HepG2 (cell line): ENCODE results near the gene ARHGAP19. TPM values are rescaled to one million over a fixed set of nuclear protein-coding genes. Genes with fewer than 3 reads are reported as not detected.

Experiments used
- POGK ChIP-seq: sonication (generic); formaldehyde crosslinking; conservative IDR thresholded peaks from 2 replicates; pipeline ENCODE4 v1.8.0; 2022; ENCODE audit warnings: mild to moderate bottlenecking, moderate library complexity, missing genetic modification reagents
- POGZ ChIP-seq: sonication (generic); formaldehyde crosslinking; IDR thresholded peaks from 2 replicates; pipeline ENCODE4 v1.4.0; 2020; ENCODE audit warnings: mild to moderate bottlenecking, missing genetic modification reagents
- PTBP1 ChIP-seq: fragments of 200-400 bp; formaldehyde crosslinking; IDR thresholded peaks from 2 replicates; pipeline ENCODE4 v1.6.1; 2018; ENCODE audit warnings: low read length, low read depth; ENCODE audit not compliant: poor library complexity, severe bottlenecking
- REST ChIP-seq, 2 experiments: IDR thresholded peaks; 2 replicates each; pipeline ENCODE4 v1.6.1; 2011 to 2012; ENCODE audit warnings: low read length in 2 of 2, borderline replicate concordance in 1 of 2, low read depth in 1 of 2, mild to moderate bottlenecking in 1 of 2, moderate library complexity in 1 of 2
- SIX4 ChIP-seq: sonication (generic); formaldehyde crosslinking; IDR thresholded peaks from 2 replicates; pipeline ENCODE4 v1.4.0; 2020; ENCODE audit warnings: missing genetic modification reagents
- STAG1 ChIP-seq: sonication (generic); formaldehyde crosslinking; IDR thresholded peaks from 2 replicates; pipeline ENCODE4 v1.4.0; 2020; ENCODE audit warnings: missing genetic modification reagents
- TIGD3 ChIP-seq: sonication (generic); formaldehyde crosslinking; IDR thresholded peaks from 2 replicates; pipeline ENCODE4 v1.5.1; 2020; ENCODE audit warnings: mild to moderate bottlenecking, missing genetic modification reagents, borderline replicate concordance
- ZBTB39 ChIP-seq: sonication (generic); formaldehyde crosslinking; IDR thresholded peaks from 2 replicates; pipeline ENCODE4 v1.5.0; 2020; ENCODE audit warnings: missing genetic modification reagents
- ZNF598 ChIP-seq: sonication (generic); formaldehyde crosslinking; IDR thresholded peaks from 2 replicates; pipeline ENCODE4 v1.5.1; 2020; ENCODE audit warnings: mild to moderate bottlenecking, missing genetic modification reagents, borderline replicate concordance
- ZNF646 ChIP-seq: sonication (generic); formaldehyde crosslinking; IDR thresholded peaks from 2 replicates; pipeline ENCODE4 v1.9.0; 2021; ENCODE audit warnings: mild to moderate bottlenecking, missing genetic modification reagents
- ZNF709 ChIP-seq: sonication (generic); formaldehyde crosslinking; IDR thresholded peaks from 2 replicates; pipeline ENCODE4 v1.5.0; 2020; ENCODE audit warnings: mild to moderate bottlenecking, missing genetic modification reagents
- polyA plus RNA-seq, 8 experiments: library from polyadenylated mRNA; depleted of rRNA in 3 of 8; stranded (reverse) in 7 of 8; unstranded in 1 of 8; fragments of >200 nt; fragmentation: Illumina TruSeq in 4 of 8; extraction: Trizol in 4 of 8; gene quantifications; 2 replicates each; pipeline versions ENCODE4 v1.2.1 to v1.2.3, GENCODE V29; 2011 to 2016; ENCODE audit warnings: low read depth in 4 of 8, missing spikeins in 1 of 8, mixed read lengths in 1 of 8; ENCODE audit not compliant: insufficient read depth in 1 of 8
- total RNA-seq, 5 experiments: library from RNA; depleted of rRNA; stranded (reverse); fragments of >200 nt; fragmentation: Illumina TruSeq; extraction: Trizol; gene quantifications; 2 replicates each; pipeline ENCODE4 v1.2.3, GENCODE V29; 2016; ENCODE audit warnings: low read depth in 1 of 5

ARHGAP19 gene
- total and polyA plus RNA-seq, 2 of the 13 experiments (the other 11 are each of a cell fraction or from before 2014, with no cell fraction given) = 7.6 to 10.0 TPM

GRCh38 chr10:97334370-97335175, 42.1 kb upstream of the ARHGAP19 start, which contains the start of gene FRAT2 (continued):
- TF ChIP-seq ZNF646 (CRISPR knock-in tag) (no peak), STAG1 (CRISPR knock-in tag) (no peak), TIGD3 (CRISPR knock-in tag) (no peak), ZBTB39 (CRISPR knock-in tag) (no peak), ZNF598 (CRISPR knock-in tag) (no peak; the same call in 1 of the 2 replicates), ZNF709 (CRISPR knock-in tag) (peak; percentile 81; the same call in 1 of the 2 replicates), POGZ (CRISPR knock-in tag) (no peak), REST (IDR thresholded peaks at IDR 0.05; ENCODE audit: borderline replicate concordance in 1 of 2, low read depth in 1 of 2, low read length in 2 of 2) (no peak), PTBP1 (no peak), SIX4 (CRISPR knock-in tag) (0 out of 2 replicates have a peak, but pooled peaks have one; percentile 46), POGK (CRISPR knock-in tag) (peak; percentile 72)
